Skeletal muscle satellite cell (primary cell): ENCODE results near the gene HMCN1.

Experiments used
- H3K27me3 ChIP-seq: 2 replicates; pipeline ENCODE4 v1.7.0; 2013; ENCODE audit warnings: low read length; ENCODE audit not compliant: control insufficient read depth, insufficient read depth
- H3K36me3 ChIP-seq: 2 replicates; pipeline ENCODE4 v1.7.0; 2013; ENCODE audit warnings: mild to moderate bottlenecking, control low read depth, low read length; ENCODE audit not compliant: insufficient read depth
- H3K4me1 ChIP-seq: 2 replicates; pipeline ENCODE4 v1.7.0; 2013; ENCODE audit warnings: low read length; ENCODE audit not compliant: control insufficient read depth, insufficient read depth
- H3K4me2 ChIP-seq: 2 replicates; pipeline ENCODE4 v1.7.0; 2013; ENCODE audit warnings: mild to moderate bottlenecking, low read length
- H3K4me3 ChIP-seq: 2 replicates; pipeline ENCODE4 v1.7.0; 2013; ENCODE audit warnings: low read length
- H3K9ac ChIP-seq: 2 replicates; pipeline ENCODE4 v1.7.0; 2013; ENCODE audit warnings: mild to moderate bottlenecking, low read depth, low read length, moderate library complexity
- H3K9me3 ChIP-seq: replicated peaks from 2 replicates; pipeline ENCODE4 v1.7.0; 2013; ENCODE audit warnings: mild to moderate bottlenecking, control low read depth, low read length

HMCN1 gene

GRCh38 chr1:185973645-185974044, 239.5 kb downstream of the HMCN1 start:
- H3K4me1 ChIP-seq, result peaks cover 46% of the 10 kb centered on the region
- no peak overlapping the region for H3K4me3 ChIP-seq
- peak overlapping the region; percentile 4 for H3K9ac ChIP-seq
- H3K9me3 ChIP-seq, result no peaks in the 10 kb centered on the region
- no peaks in the 10 kb centered on the region for H3K36me3 ChIP-seq
- H3K27me3 ChIP-seq, result peaks cover 14% of the 10 kb centered on the region
- peak overlapping the region; percentile 55 for H3K4me2 ChIP-seq

DNA sequence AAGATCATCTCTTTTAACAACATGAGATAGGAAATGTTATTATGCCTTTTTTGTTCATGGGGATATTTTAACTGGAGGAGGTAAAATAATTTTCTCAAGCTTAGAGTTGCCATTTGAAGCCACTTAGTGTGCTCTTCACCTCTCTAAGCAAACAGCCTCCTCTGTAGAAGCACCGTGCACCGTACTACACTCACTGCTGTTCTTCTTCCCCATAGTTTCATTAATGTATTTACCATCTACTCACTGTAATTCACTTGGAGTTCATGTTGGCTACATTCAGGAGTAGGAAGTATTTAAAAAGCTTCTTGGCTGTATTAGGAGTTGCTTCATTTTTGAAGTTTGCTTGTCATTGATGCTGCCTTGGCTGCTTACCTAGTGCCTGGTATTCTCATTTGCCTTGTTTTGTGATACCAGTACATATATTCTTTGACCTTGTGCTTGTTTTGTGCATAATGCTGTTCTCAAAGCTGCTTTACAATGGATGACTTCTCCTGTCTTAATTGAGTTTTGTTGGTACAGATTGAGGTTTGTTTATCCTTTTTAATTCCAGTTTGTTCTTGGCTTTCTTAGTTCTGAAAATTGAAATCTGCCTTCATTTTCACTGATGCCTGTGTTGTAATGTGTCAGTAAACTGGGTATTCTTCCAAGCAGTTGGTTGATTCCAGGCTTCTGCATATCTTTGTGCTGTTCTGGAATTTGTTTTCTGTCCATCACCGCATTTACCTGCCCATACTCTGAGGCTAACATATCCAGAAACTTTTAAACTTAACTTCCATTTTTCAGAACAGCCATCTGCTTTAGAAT, 240.4 kb downstream of the HMCN1 start:
- peaks cover 19% of the 10 kb centered on the region for H3K27me3 ChIP-seq
- no peak overlapping the region for H3K4me3 ChIP-seq
- H3K9me3 ChIP-seq, result no peaks in the 10 kb centered on the region
- H3K4me1 ChIP-seq, result peaks cover 40% of the 10 kb centered on the region
- no peak overlapping the region for H3K9ac ChIP-seq
- no peak overlapping the region for H3K4me2 ChIP-seq
- no peaks in the 10 kb centered on the region for H3K36me3 ChIP-seq

DNA sequence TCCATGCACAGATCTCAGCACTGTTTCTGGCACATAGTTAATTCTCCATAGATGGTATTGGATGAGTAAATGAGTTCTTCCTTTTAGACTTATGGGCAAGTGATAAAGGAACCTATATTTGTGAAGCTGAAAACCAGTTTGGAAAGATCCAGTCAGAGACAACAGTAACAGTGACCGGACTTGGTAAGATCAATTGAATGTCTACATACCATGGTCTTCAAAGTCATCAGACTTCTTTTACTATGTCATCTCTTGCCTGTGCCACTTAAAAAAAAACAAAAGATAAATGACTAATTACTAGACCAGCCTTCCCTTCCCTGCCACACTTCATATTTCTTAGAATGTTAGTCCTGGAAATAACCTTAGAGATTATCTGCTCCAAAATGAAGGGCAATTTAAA, 246.7 kb downstream of the HMCN1 start:
- H3K9ac ChIP-seq, result no peak overlapping the region

DNA sequence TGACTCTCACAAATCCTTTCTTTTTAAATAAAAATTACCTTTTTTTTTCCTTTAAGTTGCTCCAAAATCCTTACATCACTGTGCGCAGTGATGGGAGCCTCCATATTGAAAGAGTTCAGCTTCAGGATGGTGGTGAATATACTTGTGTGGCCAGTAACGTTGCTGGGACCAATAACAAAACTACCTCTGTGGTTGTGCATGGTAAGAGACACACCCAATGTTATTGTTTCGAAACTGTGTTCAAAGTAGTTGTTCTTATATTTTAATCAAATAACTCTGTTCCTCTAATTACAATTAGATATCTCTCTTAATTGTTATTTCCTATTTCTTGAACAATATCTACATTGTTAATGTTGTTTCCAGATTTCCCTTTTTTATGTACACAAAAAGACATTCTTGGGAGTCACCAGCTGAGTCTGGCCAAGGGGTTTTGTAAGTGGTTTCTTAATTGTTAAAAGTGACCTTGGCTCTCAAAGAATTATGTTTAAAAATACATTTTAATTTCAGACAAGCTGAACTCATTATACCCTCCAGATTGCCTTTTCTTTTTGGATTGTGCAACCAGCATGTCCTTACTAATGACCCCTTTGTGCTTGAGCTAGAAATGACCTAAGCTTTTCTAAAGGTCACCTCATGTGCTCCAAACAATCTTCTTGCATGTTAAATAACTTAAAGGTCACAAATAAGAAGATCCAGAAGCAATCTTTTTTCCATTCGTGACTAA, 250.1 kb downstream of the HMCN1 start:
- Histone ChIP-seq H3K9ac (no peak overlapping the region), H3K4me1 (no peaks in the 10 kb centered on the region), H3K4me3 (no peak overlapping the region), H3K9me3 (no peaks in the 10 kb centered on the region), H3K36me3 (no peaks in the 10 kb centered on the region), H3K4me2 (no peak overlapping the region), H3K27me3 (peaks cover 12% of the 10 kb centered on the region)

More for the DNA sequence above, 246.7 kb downstream of the HMCN1 start:
- H3K36me3 ChIP-seq, result no peaks in the 10 kb centered on the region
- no peaks in the 10 kb centered on the region for H3K4me1 ChIP-seq
- H3K4me3 ChIP-seq, result no peak overlapping the region
- no peak overlapping the region for H3K4me2 ChIP-seq
- peaks cover 21% of the 10 kb centered on the region for H3K27me3 ChIP-seq
- H3K9me3 ChIP-seq, result no peaks in the 10 kb centered on the region

DNA sequence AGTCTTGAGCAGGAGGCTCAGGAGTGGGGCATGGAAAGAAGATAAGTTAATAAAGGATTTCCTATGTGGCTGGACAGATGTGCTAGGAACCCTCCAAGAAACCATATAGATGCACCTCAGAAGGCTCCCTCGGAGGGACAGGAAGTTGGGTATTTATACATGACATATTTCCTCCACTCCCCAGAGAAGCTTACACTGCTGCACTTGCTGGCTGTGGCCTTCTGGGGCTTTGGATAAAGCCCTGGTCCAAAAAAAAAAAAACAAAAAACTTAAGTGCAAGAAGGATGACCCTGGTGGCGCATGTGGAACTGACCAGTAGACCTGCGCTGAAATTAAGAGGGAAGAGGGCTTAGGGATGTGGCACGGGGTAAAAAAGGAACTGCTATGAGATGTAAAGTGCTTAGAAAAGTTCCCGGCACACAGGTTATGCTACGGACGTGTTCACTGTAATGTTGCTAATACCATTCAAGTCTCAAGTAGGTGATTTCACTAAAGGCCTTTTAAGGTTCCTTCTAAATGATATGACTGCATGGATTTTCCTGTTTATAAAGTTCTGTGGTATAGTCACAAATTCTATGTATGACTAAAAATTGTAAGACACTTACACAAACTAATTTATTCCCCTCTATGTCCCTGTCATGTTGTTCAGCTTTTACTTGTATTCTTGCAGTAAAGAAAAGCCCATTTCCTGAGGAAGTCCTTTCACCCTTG, 253.6 kb downstream of the HMCN1 start:
- Histone ChIP-seq H3K4me3 (no peak overlapping the region), H3K9ac (no peak overlapping the region)

GRCh38 chr1:185990565-185990964, 256.4 kb downstream of the HMCN1 start:
- H3K9me3 ChIP-seq, result no peaks in the 10 kb centered on the region
- no peak overlapping the region for H3K9ac ChIP-seq
- H3K36me3 ChIP-seq, result no peaks in the 10 kb centered on the region
- H3K4me1 ChIP-seq, result no peaks in the 10 kb centered on the region
- H3K4me3 ChIP-seq, result no peak overlapping the region
- peaks cover 12% of the 10 kb centered on the region for H3K27me3 ChIP-seq
- H3K4me2 ChIP-seq, result no peak overlapping the region

More for the DNA sequence above, 253.6 kb downstream of the HMCN1 start:
- H3K4me2 ChIP-seq, result no peak overlapping the region
- peaks cover 10% of the 10 kb centered on the region for H3K27me3 ChIP-seq
- no peaks in the 10 kb centered on the region for H3K36me3 ChIP-seq
- no peaks in the 10 kb centered on the region for H3K9me3 ChIP-seq
- no peaks in the 10 kb centered on the region for H3K4me1 ChIP-seq

DNA sequence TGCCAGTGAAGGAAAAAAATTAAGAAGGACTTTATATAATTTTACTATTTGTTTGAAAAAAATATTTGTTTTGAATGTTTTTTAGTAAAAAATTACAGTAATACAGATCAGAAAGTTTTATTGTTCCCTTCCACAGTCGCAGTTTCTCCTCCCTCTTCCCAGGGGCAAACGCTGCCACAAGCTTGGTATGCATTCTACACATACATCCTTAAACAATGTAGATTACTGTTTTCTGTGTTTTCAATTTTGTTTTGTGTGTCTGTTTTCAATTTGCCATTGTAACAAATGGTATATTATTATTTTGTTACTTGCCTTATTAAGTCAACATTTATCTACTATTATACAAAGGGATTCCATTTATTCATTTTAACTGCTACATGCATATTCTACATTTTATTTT, 257.1 kb downstream of the HMCN1 start:
- H3K9ac ChIP-seq, result no peak overlapping the region
- no peaks in the 10 kb centered on the region for H3K9me3 ChIP-seq
- H3K4me3 ChIP-seq, result no peak overlapping the region
- H3K4me2 ChIP-seq, result no peak overlapping the region
- no peaks in the 10 kb centered on the region for H3K36me3 ChIP-seq
- peaks cover 2% of the 10 kb centered on the region for H3K4me1 ChIP-seq
- H3K27me3 ChIP-seq, result peaks cover 9% of the 10 kb centered on the region

GRCh38 chr1:185996211-185996610, 262.0 kb downstream of the HMCN1 start:
- Histone ChIP-seq H3K9me3 (no peaks in the 10 kb centered on the region), H3K27me3 (peaks cover 12% of the 10 kb centered on the region), H3K4me2 (no peak overlapping the region), H3K4me1 (peaks cover 9% of the 10 kb centered on the region), H3K9ac (no peak overlapping the region), H3K36me3 (no peaks in the 10 kb centered on the region), H3K4me3 (no peak overlapping the region)

DNA sequence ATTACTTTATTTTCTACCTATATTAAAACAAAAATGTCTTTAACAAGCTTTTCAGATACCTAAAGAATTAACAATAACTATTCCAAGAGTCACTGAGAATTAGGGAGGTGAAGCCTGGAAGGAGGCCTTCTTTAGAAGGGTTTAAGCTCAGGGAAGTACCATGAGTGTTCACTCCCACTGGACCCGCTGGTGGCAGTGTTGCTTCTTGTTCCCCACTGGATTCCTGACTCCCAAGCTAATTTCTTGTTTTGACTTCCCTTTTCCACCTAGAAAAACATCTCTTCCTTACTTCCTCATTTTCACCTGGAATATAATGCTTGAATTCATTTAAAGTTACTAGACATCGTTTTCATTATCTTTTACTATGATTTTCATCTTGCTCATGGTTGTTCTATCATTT, 264.2 kb downstream of the HMCN1 start:
- no peak overlapping the region for H3K4me3 ChIP-seq
- peaks cover 9% of the 10 kb centered on the region for H3K4me1 ChIP-seq
- no peak overlapping the region for H3K9ac ChIP-seq

GRCh38 chr1:186002406-186002805, 268.2 kb downstream of the HMCN1 start:
- no peak overlapping the region for H3K4me3 ChIP-seq
- H3K9me3 ChIP-seq, result no peaks in the 10 kb centered on the region
- H3K27me3 ChIP-seq, result peaks cover 4% of the 10 kb centered on the region
- H3K4me1 ChIP-seq, result no peaks in the 10 kb centered on the region
- H3K36me3 ChIP-seq, result no peaks in the 10 kb centered on the region
- H3K9ac ChIP-seq, result no peak overlapping the region
- no peak overlapping the region for H3K4me2 ChIP-seq

More for the DNA sequence above, 264.2 kb downstream of the HMCN1 start:
- Histone ChIP-seq H3K27me3 (peaks cover 12% of the 10 kb centered on the region), H3K4me2 (no peak overlapping the region), H3K36me3 (no peaks in the 10 kb centered on the region), H3K9me3 (no peaks in the 10 kb centered on the region)

GRCh38 chr1:186009039-186009737, 275.0 kb downstream of the HMCN1 start:
- no peak overlapping the region for H3K4me2 ChIP-seq
- no peaks in the 10 kb centered on the region for H3K27me3 ChIP-seq
- no peak overlapping the region for H3K9ac ChIP-seq
- H3K9me3 ChIP-seq, result no peaks in the 10 kb centered on the region
- no peaks in the 10 kb centered on the region for H3K36me3 ChIP-seq
- no peak overlapping the region for H3K4me3 ChIP-seq
- peaks cover 19% of the 10 kb centered on the region for H3K4me1 ChIP-seq
